Endothelial cell of umbilical vein (primary cell): ENCODE measurements around the gene MMRN2. TPM values are rescaled to one million over a fixed set of nuclear protein-coding genes. Genes with fewer than 3 reads are reported as not detected.

ENCODE experiments used
- BruUV-seq: library from RNA; stranded (reverse); fragments of 400-500 nt; replicated peaks from 2 replicates; lab custom pipeline; 2021; lab: Mats Ljungman, UMichigan
- CTCF ChIA-PET: fragments of 300-600, 350-600 bp; sonication (Branson Sonifier 250); formaldehyde crosslinking; loops from one replicate; lab custom pipeline; 2021; ENCODE audit warnings: antibody characterized with exemption, inconsistent platforms; lab: Charles Lee
- POLR2A ChIA-PET: fragments of 300-600, 350-600 bp; sonication (Branson Sonifier 250); formaldehyde crosslinking; loops from one replicate; lab custom pipeline; 2021; ENCODE audit warnings: antibody characterized with exemption, inconsistent platforms; lab: Charles Lee
- DNase-seq: peaks from one replicate; pipeline ENCODE4 v3.0.0-alpha.2; 2011; ENCODE audit warnings: low read depth, low spot score
- FAIRE-seq: peaks from 2 replicates; lab custom pipeline; 2011; peaks lifted over from hg19 to GRCh38; lab: Jason Lieb, UNC
- H2AFZ ChIP-seq: 2 replicates; pipeline ENCODE4 v1.6.0; 2012; ENCODE audit warnings: low read depth, low read length, control low read depth, inconsistent platforms
- H3K27ac ChIP-seq: 2 replicates; pipeline ENCODE4 v1.5.1; 2011; ENCODE audit warnings: low read depth, mild to moderate bottlenecking, control low read depth, low read length, moderate library complexity; ENCODE audit not compliant: insufficient read depth
- H3K27me3 ChIP-seq, 2 experiments: 2 replicates each; pipeline versions ENCODE4 v1.6.0 to v1.6.1; 2011; ENCODE audit warnings: low read length in 2 of 2, mixed read lengths in 1 of 2; ENCODE audit not compliant: control insufficient read depth in 2 of 2, insufficient read depth in 2 of 2
- H3K36me3 ChIP-seq, 2 experiments: 2 replicates in 1 of 2; 3 replicates in 1 of 2; pipeline ENCODE4 v1.5.1; 2011; ENCODE audit warnings: low read length in 2 of 2, mild to moderate bottlenecking in 1 of 2, moderate library complexity in 1 of 2; ENCODE audit not compliant: control insufficient read depth in 2 of 2, insufficient read depth in 2 of 2; ENCODE audit errors: extremely low read depth in 1 of 2
- H3K4me1 ChIP-seq: 3 replicates; pipeline ENCODE4 v1.5.1; 2011; ENCODE audit warnings: mild to moderate bottlenecking, low read length; ENCODE audit not compliant: control insufficient read depth, insufficient read depth; ENCODE audit errors: extremely low read depth
- H3K4me2 ChIP-seq: 2 replicates; pipeline ENCODE4 v1.6.1; 2011; ENCODE audit warnings: low read length, control low read depth, mixed read lengths; ENCODE audit not compliant: insufficient read depth
- H3K4me3 ChIP-seq, 3 experiments: fragments of 200-600 bp in 1 of 3; sonication (generic), shearing (Covaris generic) in 1 of 3; replicated peaks in 1 of 3; 2 replicates each; pipeline ENCODE4 v1.5.1; 2011 to 2016; ENCODE audit warnings: control low read depth in 3 of 3, low read length in 3 of 3, mild to moderate bottlenecking in 2 of 3, inconsistent platforms in 1 of 3, low read depth in 1 of 3, moderate library complexity in 1 of 3; ENCODE audit not compliant: insufficient read depth in 1 of 3
- H3K79me2 ChIP-seq: 2 replicates; pipeline ENCODE4 v1.6.0; 2012; ENCODE audit warnings: low read length, inconsistent platforms; ENCODE audit not compliant: control insufficient read depth, insufficient read depth
- H3K9ac ChIP-seq: replicated peaks from 2 replicates; pipeline ENCODE3; 2011; ENCODE audit warnings: low read length, control low read depth; ENCODE audit not compliant: insufficient read depth; ENCODE audit errors: extremely low read depth
- H3K9me1 ChIP-seq: replicated peaks from 3 replicates; pipeline ENCODE4 v1.6.0; 2011; ENCODE audit warnings: mild to moderate bottlenecking, low read length; ENCODE audit not compliant: control insufficient read depth, insufficient read depth; ENCODE audit errors: extremely low read depth
- H3K9me3 ChIP-seq: replicated peaks from 2 replicates; pipeline ENCODE4 v1.5.1; 2012; ENCODE audit warnings: low read length, inconsistent platforms; ENCODE audit not compliant: control insufficient read depth, insufficient read depth
- H4K20me1 ChIP-seq: replicated peaks from 2 replicates; pipeline ENCODE3; 2011; ENCODE audit warnings: mild to moderate bottlenecking, low read length; ENCODE audit not compliant: control insufficient read depth, insufficient read depth; ENCODE audit errors: extremely low read depth
- CTCF ChIP-seq, 2 donors: IDR thresholded peaks; 1 replicate in 1 of 2; 2 replicates in 1 of 2; pipeline ENCODE4 v1.5.1; 2011; ENCODE audit warnings: low read length in 2 of 2, mild to moderate bottlenecking in 2 of 2, moderate library complexity in 2 of 2, control low read depth in 1 of 2, inconsistent platforms in 1 of 2, low read depth in 1 of 2; ENCODE audit not compliant: insufficient read depth in 1 of 2; ENCODE audit errors: extremely low read depth in 1 of 2
- EZH2 ChIP-seq: IDR thresholded peaks from 2 replicates; pipeline ENCODE4 v1.6.1; 2012; ENCODE audit warnings: borderline replicate concordance, low read depth, mild to moderate bottlenecking, moderate library complexity, low read length, inconsistent platforms; ENCODE audit not compliant: severe bottlenecking
- FOS ChIP-seq: IDR thresholded peaks from 2 replicates; pipeline ENCODE4 v1.6.1; 2011; ENCODE audit warnings: mild to moderate bottlenecking, low read length, moderate library complexity, borderline replicate concordance; ENCODE audit not compliant: insufficient read depth
- GATA2 ChIP-seq: IDR thresholded peaks from 2 replicates; pipeline ENCODE4 v1.7.0; 2011; ENCODE audit warnings: low read depth, mild to moderate bottlenecking, moderate library complexity, mixed read lengths, low read length; ENCODE audit not compliant: insufficient read length, insufficient read depth
- JUN ChIP-seq: IDR thresholded peaks from 2 replicates; pipeline ENCODE4 v1.6.1; 2011; ENCODE audit warnings: borderline replicate concordance, low read depth; ENCODE audit not compliant: insufficient read length, insufficient read depth
- MYC ChIP-seq: IDR thresholded peaks from one replicate; pipeline ENCODE4 v1.6.1; 2011; ENCODE audit warnings: mild to moderate bottlenecking, low read depth, low read length
- POLR2A ChIP-seq: IDR thresholded peaks from 2 replicates; pipeline ENCODE4 v1.6.1; 2012; ENCODE audit warnings: low read depth, mild to moderate bottlenecking, control low read depth, low read length
- POLR2AphosphoS5 ChIP-seq: IDR thresholded peaks from 2 replicates; pipeline ENCODE4 v1.6.1; 2012; ENCODE audit warnings: low read depth, mild to moderate bottlenecking, control low read depth, low read length, moderate library complexity; ENCODE audit not compliant: insufficient read depth
- dilution Hi-C: fragments of 300-500 bp; cut with MboI; formaldehyde crosslinking; loops from one replicate; pipeline ENCODE4 v1.15.0; 2019; ENCODE audit warnings: low sequenced_read_pairs; ENCODE audit not compliant: extremely low pct_ligation_motif_present
- intact Hi-C: fragments of 100-400 bp; cut with micrococcal nuclease; formaldehyde crosslinking; loops from one replicate; pipeline ENCODE4 v1.10.0; 2022
- polyA plus RNA-seq, 4 experiments: library from polyadenylated mRNA; depleted of rRNA in 3 of 4; stranded (reverse) in 3 of 4; unstranded in 1 of 4; fragments of >200 nt; gene quantifications; 2 replicates each; pipeline versions ENCODE4 v1.2.1 to v1.2.3, GENCODE V29; 2011 to 2012; ENCODE audit warnings: missing spikeins in 1 of 4
- total RNA-seq: library from RNA; stranded (reverse); gene quantifications from 2 replicates; pipeline ENCODE4 v1.2.3, GENCODE V29; 2021
- TF ChIP-seq, protein P1 (sequence below): IDR thresholded peaks from 2 replicates; pipeline ENCODE4 v1.6.1; 2011; ENCODE audit not compliant: insufficient read depth, insufficient read length

The MMRN2 gene
- total and polyA plus RNA-seq, 2 donors (not counting 3 experiments of a cell fraction or from before 2014, with no cell fraction given), result 154 to 169 TPM

GRCh38 chr10:86914734-86915133 is 42.7 kb downstream of the MMRN2 start:
- Histone ChIP-seq H3K36me3 (no peaks in the 10 kb centered on the region), H3K4me2 (no peak overlapping the region), H3K27me3 (peaks cover 11 to 37% of the 10 kb centered on the region in 2 experiments), H2AFZ (no peak overlapping the region), H3K4me3 (no peak overlapping the region), H4K20me1 (no peaks in the 10 kb centered on the region), H3K9ac (no peak overlapping the region), H3K27ac (no peak overlapping the region), H3K9me1 (no peaks in the 10 kb centered on the region), H3K9me3 (no peaks in the 10 kb centered on the region), H3K79me2 (no peaks in the 10 kb centered on the region), H3K4me1 (no peaks in the 10 kb centered on the region)
- FAIRE-seq, result no peak
- intact Hi-C loops (no loop called here), dilution Hi-C loops (no loop called here)
- TF ChIP-seq FOS, result no peak
- TF ChIP-seq EZH2, result no peak
- TF ChIP-seq POLR2AphosphoS5, result no peak
- no peak for TF ChIP-seq POLR2A
- no peak for TF ChIP-seq MYC
- no peak for TF ChIP-seq CTCF (IDR thresholded peaks at IDR 0.05; ENCODE audit: extremely low read depth in 1 of 2, insufficient read depth in 1 of 2, low read depth in 1 of 2, low read length in 2 of 2)
- TF ChIP-seq GATA2, result no peak
- TF ChIP-seq JUN, result no peak
- TF ChIP-seq, protein P1, sequence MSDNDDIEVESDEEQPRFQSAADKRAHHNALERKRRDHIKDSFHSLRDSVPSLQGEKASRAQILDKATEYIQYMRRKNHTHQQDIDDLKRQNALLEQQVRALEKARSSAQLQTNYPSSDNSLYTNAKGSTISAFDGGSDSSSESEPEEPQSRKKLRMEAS, result no peak
- no peak for DNase-seq
- POLR2A ChIA-PET, result no interaction called here
- no TSS peak for BruUV-seq
- CTCF ChIA-PET, result no interaction called here
